SU-DHL-6 (cell line): ENCODE measurements around the gene TSPAN10.

Source experiments
- EZH2phosphoT487 ChIP-seq: fragments of 200-600 bp; sonication (generic), shearing (Covaris generic); conservative IDR thresholded peaks from 2 replicates; pipeline ENCODE4 v1.6.1; 2018; ENCODE audit warnings: mild to moderate bottlenecking, antibody characterized with exemption, low read length, moderate library complexity, mixed read lengths
- TF ChIP-seq, protein P1 (sequence below): fragments of 200-600 bp; sonication (generic); IDR thresholded peaks from one replicate; pipeline ENCODE4 v1.5.1; 2017; ENCODE audit warnings: antibody characterized with exemption, mild to moderate bottlenecking, low read length, moderate library complexity; ENCODE audit not compliant: insufficient read depth, poor library complexity, severe bottlenecking

DNA sequence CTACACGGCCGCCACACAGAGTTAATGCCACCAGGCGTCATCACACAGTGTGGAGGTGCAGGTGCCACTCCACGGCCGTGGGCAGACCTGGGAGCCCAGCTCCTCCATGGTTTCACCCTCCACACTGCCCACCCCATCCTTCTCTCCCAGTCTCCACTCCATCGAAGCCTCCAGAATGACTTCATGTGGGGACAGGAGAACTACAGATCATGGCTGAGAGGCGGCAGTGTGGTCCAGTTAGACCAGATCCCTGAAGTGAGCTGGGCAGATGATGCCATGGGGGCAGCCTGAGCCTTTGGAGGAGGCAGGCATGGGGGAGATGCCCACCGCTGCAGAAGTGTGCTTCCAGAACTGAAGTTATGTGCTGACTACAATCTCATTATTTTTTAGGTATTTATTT is 46.9 kb upstream of the TSPAN10 start:
- TF ChIP-seq EZH2phosphoT487, result no peak
- TF ChIP-seq, protein P1, sequence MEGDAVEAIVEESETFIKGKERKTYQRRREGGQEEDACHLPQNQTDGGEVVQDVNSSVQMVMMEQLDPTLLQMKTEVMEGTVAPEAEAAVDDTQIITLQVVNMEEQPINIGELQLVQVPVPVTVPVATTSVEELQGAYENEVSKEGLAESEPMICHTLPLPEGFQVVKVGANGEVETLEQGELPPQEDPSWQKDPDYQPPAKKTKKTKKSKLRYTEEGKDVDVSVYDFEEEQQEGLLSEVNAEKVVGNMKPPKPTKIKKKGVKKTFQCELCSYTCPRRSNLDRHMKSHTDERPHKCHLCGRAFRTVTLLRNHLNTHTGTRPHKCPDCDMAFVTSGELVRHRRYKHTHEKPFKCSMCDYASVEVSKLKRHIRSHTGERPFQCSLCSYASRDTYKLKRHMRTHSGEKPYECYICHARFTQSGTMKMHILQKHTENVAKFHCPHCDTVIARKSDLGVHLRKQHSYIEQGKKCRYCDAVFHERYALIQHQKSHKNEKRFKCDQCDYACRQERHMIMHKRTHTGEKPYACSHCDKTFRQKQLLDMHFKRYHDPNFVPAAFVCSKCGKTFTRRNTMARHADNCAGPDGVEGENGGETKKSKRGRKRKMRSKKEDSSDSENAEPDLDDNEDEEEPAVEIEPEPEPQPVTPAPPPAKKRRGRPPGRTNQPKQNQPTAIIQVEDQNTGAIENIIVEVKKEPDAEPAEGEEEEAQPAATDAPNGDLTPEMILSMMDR, result no peak
